K562 (cell line): ENCODE results near the gene DEGS1. TPM values are rescaled to one million over a fixed set of nuclear protein-coding genes. Genes with fewer than 3 reads are reported as not detected.
"Not testable (repeated sequence)": the region's sequence is repeated elsewhere in the genome, so short reads cannot be mapped to it uniquely, and the experiment has no call there.

Experiments used
- ATAC-seq: fragments of 200-7000 bp; cut with Tn5 transposase; 3 replicates; pipeline ENCODE4 v1.9.1; 2020; ENCODE audit warnings: moderate library complexity
- BruUV-seq: library from RNA; stranded (reverse); fragments of 400-500 nt; replicated peaks from 2 replicates; lab custom pipeline; 2021; lab: Mats Ljungman, UMichigan
- CTCF ChIA-PET: fragments of 300-600 bp; formaldehyde crosslinking; extraction: SDS; loops from one replicate; lab custom pipeline; 2021; ENCODE audit warnings: low intra/inter-chr PET ratio; lab: Yijun Ruan, JAX
- POLR2A ChIA-PET: fragments of 300-600, 350-650 bp; sonication (Branson Sonifier 250); formaldehyde crosslinking; extraction: SDS; loops from one replicate; lab custom pipeline; 2021; ENCODE audit warnings: antibody characterized with exemption, inconsistent platforms; lab: Yijun Ruan, JAX
- DNase-seq, 4 experiments: peaks; one replicate each; pipeline versions ENCODE4 v3.0.0 to v3.0.0-alpha.2; 2011 to 2018; ENCODE audit warnings: low spot score in 3 of 4, mixed read lengths in 3 of 4; ENCODE audit errors: extremely low read depth in 1 of 4
- FAIRE-seq: peaks from 2 replicates; lab custom pipeline; 2011; peaks lifted over from hg19 to GRCh38; lab: Jason Lieb, UNC
- H2AFZ ChIP-seq: 2 replicates; pipeline ENCODE4 v1.6.0; 2011; ENCODE audit warnings: low read depth, low read length, control low read depth, inconsistent platforms
- H3K27ac ChIP-seq: fragments of 200-600 bp; 3 replicates; pipeline ENCODE4 v1.8.0; 2011; ENCODE audit warnings: low read depth, mild to moderate bottlenecking, control low read depth, inconsistent platforms, low read length, moderate library complexity, mixed read lengths; ENCODE audit errors: extremely low read depth
- H3K27me3 ChIP-seq, 2 experiments: fragments of 300-600 bp in 1 of 2; 2 replicates in 1 of 2; 3 replicates in 1 of 2; pipeline versions ENCODE4 v1.6.0 to v1.8.0; 2011; ENCODE audit warnings: inconsistent platforms in 2 of 2, low read length in 2 of 2, mild to moderate bottlenecking in 1 of 2, mixed read lengths in 1 of 2, moderate library complexity in 1 of 2; ENCODE audit not compliant: control insufficient read depth in 2 of 2, insufficient read depth in 2 of 2
- H3K36me3 ChIP-seq: fragments of 300-600 bp; 3 replicates; pipeline ENCODE4 v1.8.0; 2011; ENCODE audit warnings: mild to moderate bottlenecking, low read length, inconsistent platforms; ENCODE audit not compliant: control insufficient read depth, insufficient read depth
- H3K4me1 ChIP-seq, 2 experiments: fragments of 200-600 bp in 1 of 2; replicated peaks in 1 of 2; 2 replicates in 1 of 2; 3 replicates in 1 of 2; pipeline versions ENCODE4 v1.5.1 to v1.8.0; 2011; ENCODE audit warnings: inconsistent platforms in 2 of 2, low read length in 2 of 2, mild to moderate bottlenecking in 1 of 2, mixed read lengths in 1 of 2, moderate library complexity in 1 of 2; ENCODE audit not compliant: control insufficient read depth in 2 of 2, insufficient read depth in 2 of 2
- H3K4me2 ChIP-seq: 2 replicates; pipeline ENCODE4 v1.6.1; 2011; ENCODE audit warnings: low read length, control low read depth, inconsistent platforms, mixed read lengths; ENCODE audit not compliant: insufficient read depth
- H3K4me3 ChIP-seq: fragments of 200-600 bp; sonication (generic), shearing (Covaris generic); 2 replicates; pipeline ENCODE4 v1.5.1; 2016; ENCODE audit warnings: control low read depth, inconsistent platforms
- H3K79me2 ChIP-seq: fragments of 200-600 bp; 3 replicates; pipeline ENCODE4 v1.8.0; 2011; ENCODE audit warnings: low read length, inconsistent platforms; ENCODE audit not compliant: control insufficient read depth, insufficient read depth
- H3K9ac ChIP-seq, 2 experiments: 2 replicates each; pipeline versions ENCODE4 v1.6.0 to v1.6.1; 2011; ENCODE audit warnings: low read depth in 2 of 2, low read length in 2 of 2, control low read depth in 1 of 2, inconsistent platforms in 1 of 2, mild to moderate bottlenecking in 1 of 2, mixed read lengths in 1 of 2; ENCODE audit not compliant: insufficient read depth in 1 of 2
- H3K9me1 ChIP-seq: one replicate; pipeline ENCODE4 v1.6.0; 2011; ENCODE audit warnings: inconsistent platforms, mild to moderate bottlenecking, low read length, moderate library complexity; ENCODE audit not compliant: control insufficient read depth, insufficient read depth
- H3K9me3 ChIP-seq: replicated peaks from 2 replicates; pipeline ENCODE4 v1.5.1; 2011; ENCODE audit warnings: low read depth, low read length, inconsistent platforms; ENCODE audit not compliant: control insufficient read depth, insufficient read depth
- H4K20me1 ChIP-seq: replicated peaks from 2 replicates; pipeline ENCODE4 v1.6.1; 2011; ENCODE audit warnings: low read length, inconsistent platforms, mixed read lengths; ENCODE audit not compliant: control insufficient read depth, insufficient read depth
- PRDM10 ChIP-seq: fragments of 450-650 bp; IDR thresholded peaks from 2 replicates; pipeline ENCODE4 v1.6.1; 2018; ENCODE audit not compliant: partially characterized antibody
- WGBS: fragments of 100-300 bp; shearing (Covaris generic); methylation state at CpG from one replicate; pipeline ENCODE4 v1.1.6; 2016; ENCODE audit warnings: low coverage, mixed read lengths; ENCODE audit not compliant: insufficient coverage; ENCODE audit errors: missing lambda C conversion rate; 5-methylcytosine and 5-hydroxymethylcytosine counted together
- in situ Hi-C: fragments of 300-500 bp; cut with MboI; formaldehyde crosslinking; loops from 4 replicates; pipeline ENCODE4 v1.15.0; 2018; ENCODE audit warnings: inconsistent platforms, mixed read lengths
- intact Hi-C: fragments of 100-400 bp; cut with micrococcal nuclease; formaldehyde crosslinking; loops from 2 replicates; pipeline ENCODE4 v1.14.2; 2022
- polyA plus RNA-seq, 8 experiments: library from polyadenylated mRNA; depleted of rRNA in 4 of 8; stranded (reverse) in 5 of 8; unstranded in 3 of 8; fragments of >200 nt; fragmentation: Nextera tagmentation in 2 of 8; fragmentation: Illumina TruSeq in 1 of 8; extraction: Ambion mirVana in 2 of 8; extraction: Trizol in 1 of 8; gene quantifications; 2 replicates each; pipeline versions ENCODE4 v1.2.1 to v1.2.3, GENCODE V29; 2011 to 2014; ENCODE audit warnings: inconsistent platforms in 1 of 8, missing spikeins in 1 of 8
- total RNA-seq, 7 experiments: library from RNA; depleted of rRNA in 6 of 7; stranded (reverse); fragments of >200 nt in 6 of 7; fragmentation: Illumina TruSeq in 2 of 7; extraction: Trizol in 2 of 7; gene quantifications; 2 replicates each; pipeline versions ENCODE4 v1.2.1 to v1.2.3, GENCODE V29; 2011 to 2021; ENCODE audit warnings: low replicate concordance in 1 of 7
- TF ChIP-seq, protein P1 (sequence below): sonication (generic); formaldehyde crosslinking; IDR thresholded peaks from 2 replicates; pipeline ENCODE4 v1.8.0; 2022; ENCODE audit warnings: mild to moderate bottlenecking, missing genetic modification reagents
- TF ChIP-seq, protein P2 (sequence below): sonication (generic); formaldehyde crosslinking; IDR thresholded peaks from 2 replicates; pipeline ENCODE4 v1.9.0; 2022; ENCODE audit warnings: mild to moderate bottlenecking, missing genetic modification reagents

DEGS1 gene
- total and polyA plus RNA-seq, 9 of the 15 experiments (the other 6 are each of a cell fraction or from before 2014, with no cell fraction given), result 12.3 to 95.0 (median 38.8) TPM

GRCh38 chr1:224205931-224206538, 23.0 kb downstream of the DEGS1 start:
- H2AFZ ChIP-seq, result peak overlapping the region; percentile 81
- WGBS, result 67% methylated on average over 6 of the region's 10 CpGs
- H3K9me1 ChIP-seq, ATAC-seq, H3K27me3 ChIP-seq, H3K79me2 ChIP-seq, DNase-seq, intact Hi-C loops, in situ Hi-C loops: not testable (repeated sequence)
- H3K4me2 ChIP-seq, result peak overlapping the region; percentile 79; the same call in 1 of the 2 replicates
- POLR2A ChIA-PET, result interaction anchor here (0.8 to 2.1 kb wide), 5 partner anchors 13 to 49 kb away, joined by 3 to 6 read pairs (median 4); partner anchors contain the start of gene DEGS1
- FAIRE-seq, result peak; percentile 6
- H3K27ac ChIP-seq, result peak overlapping the region; percentile 56; the same call in 2 of the 3 replicates
- TF ChIP-seq, protein P1, sequence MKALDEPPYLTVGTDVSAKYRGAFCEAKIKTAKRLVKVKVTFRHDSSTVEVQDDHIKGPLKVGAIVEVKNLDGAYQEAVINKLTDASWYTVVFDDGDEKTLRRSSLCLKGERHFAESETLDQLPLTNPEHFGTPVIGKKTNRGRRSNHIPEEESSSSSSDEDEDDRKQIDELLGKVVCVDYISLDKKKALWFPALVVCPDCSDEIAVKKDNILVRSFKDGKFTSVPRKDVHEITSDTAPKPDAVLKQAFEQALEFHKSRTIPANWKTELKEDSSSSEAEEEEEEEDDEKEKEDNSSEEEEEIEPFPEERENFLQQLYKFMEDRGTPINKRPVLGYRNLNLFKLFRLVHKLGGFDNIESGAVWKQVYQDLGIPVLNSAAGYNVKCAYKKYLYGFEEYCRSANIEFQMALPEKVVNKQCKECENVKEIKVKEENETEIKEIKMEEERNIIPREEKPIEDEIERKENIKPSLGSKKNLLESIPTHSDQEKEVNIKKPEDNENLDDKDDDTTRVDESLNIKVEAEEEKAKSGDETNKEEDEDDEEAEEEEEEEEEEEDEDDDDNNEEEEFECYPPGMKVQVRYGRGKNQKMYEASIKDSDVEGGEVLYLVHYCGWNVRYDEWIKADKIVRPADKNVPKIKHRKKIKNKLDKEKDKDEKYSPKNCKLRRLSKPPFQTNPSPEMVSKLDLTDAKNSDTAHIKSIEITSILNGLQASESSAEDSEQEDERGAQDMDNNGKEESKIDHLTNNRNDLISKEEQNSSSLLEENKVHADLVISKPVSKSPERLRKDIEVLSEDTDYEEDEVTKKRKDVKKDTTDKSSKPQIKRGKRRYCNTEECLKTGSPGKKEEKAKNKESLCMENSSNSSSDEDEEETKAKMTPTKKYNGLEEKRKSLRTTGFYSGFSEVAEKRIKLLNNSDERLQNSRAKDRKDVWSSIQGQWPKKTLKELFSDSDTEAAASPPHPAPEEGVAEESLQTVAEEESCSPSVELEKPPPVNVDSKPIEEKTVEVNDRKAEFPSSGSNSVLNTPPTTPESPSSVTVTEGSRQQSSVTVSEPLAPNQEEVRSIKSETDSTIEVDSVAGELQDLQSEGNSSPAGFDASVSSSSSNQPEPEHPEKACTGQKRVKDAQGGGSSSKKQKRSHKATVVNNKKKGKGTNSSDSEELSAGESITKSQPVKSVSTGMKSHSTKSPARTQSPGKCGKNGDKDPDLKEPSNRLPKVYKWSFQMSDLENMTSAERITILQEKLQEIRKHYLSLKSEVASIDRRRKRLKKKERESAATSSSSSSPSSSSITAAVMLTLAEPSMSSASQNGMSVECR, result 0 out of 2 replicates have a peak, but pooled peaks have one; percentile 32
- peak; percentile 60 for TF ChIP-seq PRDM10
- TF ChIP-seq, protein P2, sequence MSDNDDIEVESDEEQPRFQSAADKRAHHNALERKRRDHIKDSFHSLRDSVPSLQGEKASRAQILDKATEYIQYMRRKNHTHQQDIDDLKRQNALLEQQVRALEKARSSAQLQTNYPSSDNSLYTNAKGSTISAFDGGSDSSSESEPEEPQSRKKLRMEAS (CRISPR knock-in tag), result 0 out of 2 replicates have a peak, but pooled peaks have one; percentile 16
- TF ChIP-seq, all 486 proteins: peak for 3; not testable (repeated sequence) for 483
- H3K4me3 ChIP-seq, H4K20me1 ChIP-seq, BruUV-seq, H3K9me3 ChIP-seq, H3K36me3 ChIP-seq, CTCF ChIA-PET: not testable (repeated sequence)
- Histone ChIP-seq H3K9ac (0 out of 4 replicates have a peak overlapping the region, but pooled peaks of 1 of the 2 experiments have one; percentile 31), H3K4me1 (peaks cover 4 to 13% of the 10 kb centered on the region in 2 experiments; a peak in 4 of 5 replicates)
